Measurements from ENCODE around the gene PRR5. TPM values are rescaled to one million over a fixed set of nuclear protein-coding genes. Genes with fewer than 3 reads are reported as not detected.

Gene PRR5
- total RNA-seq, 4 donors from 2014 or later, result 22.2 to 51.5 (median 31.6) TPM

GRCh38 chr22:44667829-44668189, 34.2 kb upstream of the PRR5 start:
- TF ChIP-seq CTCF (IDR thresholded peaks at IDR 0.05), result no peak
- no peak for DNase-seq (ENCODE audit: low spot score)
- ATAC-seq (ENCODE audit: low FRiP score), result no peak

GRCh38 chr22:44668190-44668885, 33.7 kb upstream of the PRR5 start:
- TF ChIP-seq CTCF (IDR thresholded peaks at IDR 0.05), result no peak
- DNase-seq (ENCODE audit: low spot score) (no peak), ATAC-seq (ENCODE audit: low FRiP score) (peak; percentile 62)

- DNase-seq (ENCODE audit: low spot score), result no peak
- ATAC-seq (ENCODE audit: low FRiP score), result no peak
- no peak for TF ChIP-seq CTCF (IDR thresholded peaks at IDR 0.05)
Measured at GRCh38 chr22:44668886-44669521, 33.0 kb upstream of the PRR5 start.

GRCh38 chr22:44669561-44669976, 32.4 kb upstream of the PRR5 start:
- ATAC-seq (ENCODE audit: low FRiP score) (no peak), DNase-seq (ENCODE audit: low spot score) (no peak)
- no peak for TF ChIP-seq CTCF (IDR thresholded peaks at IDR 0.05)

GRCh38 chr22:44670220-44670988, 31.6 kb upstream of the PRR5 start:
- DNase-seq (ENCODE audit: low spot score), result no peak
- TF ChIP-seq CTCF (IDR thresholded peaks at IDR 0.05), result no peak
- no peak for ATAC-seq (ENCODE audit: low FRiP score)

GRCh38 chr22:44671742-44672141, 30.3 kb upstream of the PRR5 start:
- TF ChIP-seq CTCF (IDR thresholded peaks at IDR 0.05), result no peak
- ATAC-seq (ENCODE audit: low FRiP score), result no peak

More at GRCh38 chr22:44671742-44672141, 30.3 kb upstream of the PRR5 start:
- DNase-seq (ENCODE audit: low spot score), result no peak
